HG03565 (cell line): ENCODE measurements around the gene LAX1.

ENCODE experiments used
- ATAC-seq: cut with Tn5 transposase; IDR thresholded peaks from one replicate; pipeline ENCODE4 v1.9.1; 2021; ENCODE audit warnings: mild to moderate bottlenecking, moderate library complexity; ENCODE audit not compliant: unreplicated experiment

LAX1 gene

DNA sequence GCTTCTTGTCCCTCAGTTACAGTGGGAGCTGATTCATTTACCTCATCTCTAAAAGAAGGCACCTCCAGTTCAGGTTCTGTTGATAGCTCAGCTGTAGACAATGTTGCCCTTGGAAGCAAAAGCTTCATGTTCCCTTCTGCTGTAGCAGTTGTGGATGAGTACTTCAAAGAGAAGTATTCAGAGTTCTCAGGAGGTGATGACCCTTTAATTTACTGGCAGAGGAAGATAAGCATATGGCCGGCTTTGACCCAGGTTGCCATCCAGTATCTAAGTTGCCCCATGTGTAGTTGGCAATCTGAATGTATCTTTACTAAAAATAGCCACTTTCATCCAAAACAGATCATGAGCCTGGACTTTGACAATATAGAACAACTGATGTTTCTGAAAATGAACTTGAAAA lies 35.0 kb downstream of the LAX1 start:
- ATAC-seq: no peak

DNA sequence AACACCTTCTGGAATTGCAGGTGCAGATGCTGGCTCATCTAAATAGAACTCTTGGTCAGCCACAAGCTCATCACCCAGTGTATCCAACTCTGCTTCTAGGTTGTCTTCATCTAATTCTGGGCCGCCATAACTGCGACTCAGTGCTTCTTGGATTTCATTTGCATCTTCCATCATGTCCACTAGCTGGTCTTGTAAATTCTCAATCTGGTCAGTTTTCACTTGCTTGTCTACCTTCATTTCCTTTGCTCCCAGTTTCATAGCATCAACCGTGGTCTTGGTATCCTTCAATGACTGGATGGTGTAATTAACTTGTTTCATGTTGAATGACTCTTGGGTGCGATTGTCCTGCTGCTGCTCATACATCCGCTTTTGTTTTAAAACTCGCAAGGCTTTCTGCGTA lies 40.7 kb downstream of the LAX1 start:
- ATAC-seq: no peak

DNA sequence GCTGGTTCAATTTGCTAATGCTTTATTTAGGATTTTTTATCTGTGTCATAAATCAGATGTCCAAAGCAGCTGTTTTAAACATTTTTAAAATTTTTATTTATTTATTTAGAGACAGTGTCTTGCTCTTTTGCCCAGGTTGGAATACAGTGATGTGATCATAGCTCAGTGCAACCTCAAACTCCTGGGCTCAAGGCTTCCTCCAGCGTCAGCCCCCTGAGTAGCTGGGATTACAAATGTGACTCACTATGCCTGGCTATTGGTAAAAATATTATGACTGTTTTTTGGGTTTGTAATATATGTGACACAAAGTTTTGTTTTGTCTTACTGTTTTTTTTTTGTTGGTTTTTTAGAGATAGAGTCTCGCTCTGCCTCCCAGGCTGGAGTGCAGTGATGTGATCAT lies 42.2 kb downstream of the LAX1 start:
- ATAC-seq: no peak

DNA sequence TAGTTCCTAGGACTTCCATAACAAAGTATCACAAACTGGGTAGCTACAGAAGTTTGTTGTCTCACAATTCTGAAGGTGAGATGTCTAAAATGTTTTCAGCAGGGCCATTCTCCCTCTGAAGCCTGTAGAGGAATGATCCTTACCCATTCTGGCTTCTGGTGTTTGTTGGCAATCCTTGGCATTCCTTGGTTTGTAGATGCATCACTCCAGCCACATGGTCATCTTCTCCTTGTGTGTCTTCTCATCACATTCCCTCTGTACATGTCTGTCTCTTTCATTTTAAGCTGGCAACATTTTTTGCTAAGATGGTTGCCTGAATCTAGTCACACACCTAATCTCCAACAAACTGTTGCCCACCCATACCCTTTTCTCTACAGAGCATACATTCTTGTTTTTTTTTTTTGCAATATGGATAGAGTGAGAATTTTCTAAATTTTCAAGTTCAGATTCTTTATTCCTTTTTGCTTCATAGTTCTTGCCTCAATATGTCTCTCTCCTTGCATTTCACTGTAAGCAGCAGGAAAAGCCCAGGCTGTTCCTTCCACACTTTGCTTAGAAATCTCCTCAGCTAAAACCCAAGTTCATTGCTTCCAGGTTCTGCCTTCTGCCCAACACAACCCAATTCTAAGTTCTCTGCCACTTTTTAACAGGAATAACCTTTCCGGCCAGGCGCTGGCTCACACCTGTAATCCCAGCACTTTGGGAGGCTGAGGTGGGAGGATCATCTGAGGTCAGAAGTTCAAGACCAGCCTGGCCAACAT lies 48.8 kb downstream of the LAX1 start:
- ATAC-seq: no peak

DNA sequence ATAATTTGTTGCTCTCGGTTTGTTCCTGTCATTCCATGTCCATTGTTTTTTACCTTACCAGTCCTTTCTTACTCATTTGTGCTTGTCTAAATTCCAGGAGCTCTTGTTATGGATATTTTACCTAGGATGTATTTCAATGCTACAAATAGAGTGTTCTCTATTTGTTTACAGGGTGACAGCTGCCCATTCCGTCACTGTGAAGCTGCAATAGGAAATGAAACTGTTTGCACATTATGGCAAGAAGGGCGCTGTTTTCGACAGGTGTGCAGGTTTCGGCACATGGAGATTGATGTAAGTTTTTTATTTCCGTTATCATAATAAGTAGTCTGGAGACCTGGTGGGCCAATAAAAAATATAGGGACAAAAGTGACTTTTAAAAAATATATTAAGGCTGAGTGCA lies 53.4 kb downstream of the LAX1 start:
- no peak for ATAC-seq

DNA sequence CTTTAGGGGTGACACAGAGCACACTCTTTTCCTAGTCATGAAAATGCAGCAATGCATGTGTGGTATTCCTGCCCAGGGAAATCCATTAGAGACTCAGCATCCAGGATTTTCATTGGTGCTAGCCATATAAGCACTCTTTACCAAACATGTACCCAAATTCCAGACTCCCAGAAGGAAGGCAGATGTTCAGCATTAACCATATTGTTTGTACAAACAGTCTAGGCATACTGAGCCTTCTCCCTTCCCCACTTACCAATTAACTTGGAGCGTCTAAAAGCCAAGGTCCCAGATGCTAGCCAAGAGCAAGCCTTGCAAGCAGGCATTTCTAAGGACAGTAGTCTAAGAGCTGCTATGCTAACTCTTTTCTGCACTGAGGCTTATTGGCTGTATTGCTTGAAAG lies 58.3 kb downstream of the LAX1 start:
- ATAC-seq: no peak
